DND-41 (cell line): ENCODE results near the gene KIF5B.

Experiments used
- CTCF ChIP-seq: IDR thresholded peaks from 2 replicates; pipeline ENCODE4 v1.5.1; 2012; ENCODE audit warnings: borderline replicate concordance, low read length, moderate library complexity, mild to moderate bottlenecking; ENCODE audit not compliant: poor library complexity, severe bottlenecking; ENCODE audit errors: extremely low read depth
- EZH2 ChIP-seq: IDR thresholded peaks from 3 replicates; pipeline ENCODE4 v1.6.1; 2012; ENCODE audit warnings: borderline replicate concordance, low read depth, mild to moderate bottlenecking, moderate library complexity, low read length, inconsistent platforms; ENCODE audit not compliant: severe bottlenecking

GRCh38 chr10:32070645-32071044, 14.4 kb upstream of the KIF5B start:
- TF ChIP-seq CTCF, result no peak
- TF ChIP-seq EZH2, result no peak
